Epithelial cell of proximal tubule (primary cell): ENCODE measurements around the gene OS9. TPM values are rescaled to one million over a fixed set of nuclear protein-coding genes. Genes with fewer than 3 reads are reported as not detected.
A peak's percentile ranks its signal among the peaks of the same experiment; 100 is the strongest.

Experiments
- DNase-seq: peaks from one replicate; pipeline ENCODE4 v3.0.0-alpha.2; 2011; ENCODE audit warnings: low read depth
- H3K4me3 ChIP-seq: 2 replicates; pipeline ENCODE4 v1.5.1; 2011; ENCODE audit warnings: low read depth, mild to moderate bottlenecking, low read length
- total RNA-seq: library from RNA; depleted of rRNA; stranded (reverse); fragments of >200 nt; gene quantifications from 2 replicates; pipeline ENCODE4 v1.2.3, GENCODE V29; 2015
- TF ChIP-seq, protein P1 (sequence below): conservative IDR thresholded peaks from 2 replicates; pipeline ENCODE4 v1.5.1; 2012; ENCODE audit warnings: low read depth, mild to moderate bottlenecking, low read length

The OS9 gene
- total RNA-seq, 1 donor from 2014 or later = 101 TPM

DNA sequence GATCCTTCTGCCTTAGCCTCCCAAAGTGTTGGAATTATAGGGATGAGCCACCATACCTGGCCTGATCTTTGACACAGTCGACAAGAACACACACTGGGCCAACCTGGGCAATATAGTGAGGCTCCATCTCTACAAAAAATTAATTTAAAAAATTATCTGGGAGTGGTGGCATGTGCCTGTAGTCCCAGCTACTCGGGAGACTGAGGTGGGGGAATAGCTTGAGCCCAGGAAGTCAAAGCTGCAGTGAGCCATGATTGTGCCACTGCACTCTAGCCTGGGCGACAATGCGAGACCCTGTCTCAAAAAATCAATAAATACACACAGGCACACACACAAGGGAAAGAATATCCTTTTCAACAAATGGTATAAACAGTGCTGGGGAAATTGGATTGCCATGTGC lies 6.1 kb upstream of the OS9 start:
- TF ChIP-seq, protein P1, sequence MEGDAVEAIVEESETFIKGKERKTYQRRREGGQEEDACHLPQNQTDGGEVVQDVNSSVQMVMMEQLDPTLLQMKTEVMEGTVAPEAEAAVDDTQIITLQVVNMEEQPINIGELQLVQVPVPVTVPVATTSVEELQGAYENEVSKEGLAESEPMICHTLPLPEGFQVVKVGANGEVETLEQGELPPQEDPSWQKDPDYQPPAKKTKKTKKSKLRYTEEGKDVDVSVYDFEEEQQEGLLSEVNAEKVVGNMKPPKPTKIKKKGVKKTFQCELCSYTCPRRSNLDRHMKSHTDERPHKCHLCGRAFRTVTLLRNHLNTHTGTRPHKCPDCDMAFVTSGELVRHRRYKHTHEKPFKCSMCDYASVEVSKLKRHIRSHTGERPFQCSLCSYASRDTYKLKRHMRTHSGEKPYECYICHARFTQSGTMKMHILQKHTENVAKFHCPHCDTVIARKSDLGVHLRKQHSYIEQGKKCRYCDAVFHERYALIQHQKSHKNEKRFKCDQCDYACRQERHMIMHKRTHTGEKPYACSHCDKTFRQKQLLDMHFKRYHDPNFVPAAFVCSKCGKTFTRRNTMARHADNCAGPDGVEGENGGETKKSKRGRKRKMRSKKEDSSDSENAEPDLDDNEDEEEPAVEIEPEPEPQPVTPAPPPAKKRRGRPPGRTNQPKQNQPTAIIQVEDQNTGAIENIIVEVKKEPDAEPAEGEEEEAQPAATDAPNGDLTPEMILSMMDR = no peak
- H3K4me3 ChIP-seq = no peak overlapping the region
- no peak for DNase-seq

DNA sequence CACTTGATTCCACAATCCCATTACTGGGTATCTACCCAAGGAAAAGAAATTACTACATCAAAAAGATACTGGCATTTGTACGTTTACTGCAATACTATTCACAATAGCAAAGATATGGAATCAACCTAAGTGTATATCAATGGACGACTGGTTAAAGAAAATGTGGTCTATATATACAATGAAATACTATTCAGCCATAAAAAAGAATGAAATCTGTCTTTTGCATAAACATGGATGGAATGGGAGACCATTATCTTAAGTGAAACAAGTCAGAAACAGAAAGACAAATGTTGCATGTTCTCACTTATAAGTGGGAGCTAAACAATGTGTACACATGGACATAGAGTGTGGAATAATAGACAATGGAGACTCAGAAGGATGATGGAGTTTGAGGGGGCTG lies 5.0 kb upstream of the OS9 start:
- DNase-seq = no peak
- H3K4me3 ChIP-seq = no peak overlapping the region
- TF ChIP-seq, protein P1 = no peak

DNA sequence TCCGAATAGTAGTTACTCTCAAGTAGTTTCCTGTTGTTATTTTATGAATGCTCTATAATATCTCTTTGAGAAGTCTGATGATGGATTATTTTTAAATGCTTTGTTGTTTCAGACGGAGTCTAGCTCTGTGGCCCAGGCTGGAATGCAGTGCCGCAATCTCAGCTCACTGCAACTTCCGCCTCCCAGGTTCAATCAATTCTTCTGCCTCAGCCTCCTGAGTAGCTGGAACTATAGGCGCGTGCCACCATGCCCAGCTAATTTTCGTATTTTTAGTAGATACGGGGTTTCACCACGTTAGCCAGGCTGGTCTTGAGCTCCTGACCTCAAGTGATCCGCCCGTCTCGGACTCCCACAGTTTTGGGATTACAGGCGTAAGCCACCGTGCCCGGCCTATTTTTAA lies 1.4 kb upstream of the OS9 start:
- no peak for DNase-seq
- H3K4me3 ChIP-seq = no peak overlapping the region
- TF ChIP-seq, protein P1 = no peak

DNA sequence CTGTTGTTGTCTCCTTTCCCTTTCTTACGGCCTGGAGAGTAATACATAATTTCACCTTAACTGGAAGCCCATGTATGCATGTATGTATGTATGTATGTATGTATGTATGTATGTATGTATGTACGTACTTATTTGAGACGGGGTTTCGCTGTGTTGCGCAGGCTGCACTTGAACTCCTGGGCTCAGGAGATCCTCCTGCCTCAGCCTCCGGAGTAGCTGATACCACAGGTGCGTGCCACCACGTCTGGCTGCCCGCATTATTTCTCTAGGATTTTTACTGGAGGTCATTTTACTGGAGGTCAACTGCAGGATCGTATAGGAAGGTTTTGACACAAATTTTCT lies 644 bp upstream of the OS9 start:
- peak overlapping the region; percentile 28 for H3K4me3 ChIP-seq
- TF ChIP-seq, protein P1 = no peak
- DNase-seq = no peak

DNA sequence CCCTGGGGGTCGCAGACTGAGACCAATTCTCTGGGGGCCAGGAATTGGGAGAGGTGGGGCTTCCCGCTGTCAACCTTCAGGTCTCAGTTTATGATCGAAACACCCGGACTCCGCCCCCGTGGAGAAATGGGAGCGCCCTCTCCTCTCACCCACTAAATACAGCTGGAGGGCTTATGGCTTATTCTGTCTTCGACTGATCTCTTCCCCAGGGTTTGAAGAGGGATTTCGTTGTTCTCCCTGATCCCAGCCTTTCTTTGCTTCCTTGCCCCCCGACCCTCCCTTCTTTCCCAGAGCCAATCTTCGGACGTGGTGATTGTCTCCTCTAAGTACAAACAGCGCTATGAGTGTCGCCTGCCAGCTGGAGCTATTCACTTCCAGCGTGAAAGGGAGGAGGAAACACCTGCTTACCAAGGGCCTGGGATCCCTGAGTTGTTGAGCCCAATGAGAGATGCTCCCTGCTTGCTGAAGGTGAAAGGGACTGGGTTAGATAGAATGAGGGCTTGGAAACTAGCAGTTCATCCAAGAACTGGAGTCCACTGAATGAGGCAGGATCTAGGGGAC lies 607 bp downstream of the OS9 start:
- TF ChIP-seq, protein P1 = no peak
- no peak for DNase-seq
- H3K4me3 ChIP-seq = peak overlapping the region; percentile 100

DNA sequence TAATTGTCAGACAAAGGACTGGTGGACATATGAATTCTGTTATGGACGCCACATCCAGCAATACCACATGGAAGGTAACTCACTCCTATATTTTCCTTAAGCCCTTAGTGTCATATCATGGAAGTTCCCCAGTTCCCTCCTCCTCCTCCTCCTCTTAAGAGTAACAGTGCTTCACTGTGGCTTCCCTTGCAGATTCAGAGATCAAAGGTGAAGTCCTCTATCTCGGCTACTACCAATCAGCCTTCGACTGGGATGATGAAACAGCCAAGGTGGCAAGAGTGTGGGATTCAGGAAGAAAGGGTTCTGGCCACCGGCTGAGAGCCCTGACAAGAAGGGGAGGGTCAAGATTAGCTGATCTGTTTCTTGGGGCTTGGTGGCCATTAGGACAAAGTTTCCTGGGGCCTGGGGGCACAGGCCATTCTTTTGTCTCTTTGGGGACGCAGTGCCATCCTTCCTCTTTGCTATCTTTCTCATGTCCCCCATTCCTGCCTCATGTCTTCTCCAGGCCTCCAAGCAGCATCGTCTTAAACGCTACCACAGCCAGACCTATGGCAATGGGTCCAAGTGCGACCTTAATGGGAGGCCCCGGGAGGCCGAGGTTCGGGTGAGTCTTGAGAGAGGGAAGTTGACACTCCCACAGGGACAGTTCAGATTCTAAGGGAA lies 2.0 kb downstream of the OS9 start:
- H3K4me3 ChIP-seq = no peak overlapping the region
- DNase-seq = no peak
- TF ChIP-seq, protein P1 = no peak

DNA sequence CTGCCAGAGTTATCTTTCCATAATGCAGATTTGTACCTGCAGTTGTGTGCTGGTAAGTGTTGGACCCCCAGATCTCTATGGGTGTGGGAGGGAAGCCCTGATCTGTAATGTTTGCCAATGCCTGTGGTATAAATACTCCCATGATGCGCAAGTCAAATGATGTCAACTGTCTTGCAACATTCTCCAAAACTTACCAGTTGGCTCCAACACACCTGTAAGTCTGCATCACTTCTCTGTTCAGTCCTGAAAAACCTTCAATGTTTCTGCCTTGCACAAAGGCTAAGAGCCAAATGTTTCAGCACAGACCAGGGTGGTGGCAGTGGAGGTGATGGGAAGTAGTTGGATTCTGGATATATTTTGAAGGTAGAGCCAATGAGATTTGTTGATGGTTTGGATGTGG lies 3.1 kb downstream of the OS9 start:
- no peak for DNase-seq
- TF ChIP-seq, protein P1 = no peak
- no peak overlapping the region for H3K4me3 ChIP-seq
